Left kidney (tissue), 8 donors: ENCODE measurements around the gene PCDHGA12. TPM values are rescaled to one million over a fixed set of nuclear protein-coding genes. Genes with fewer than 3 reads are reported as not detected.
"Not testable (repeated sequence)": the region's sequence is repeated elsewhere in the genome, so short reads cannot be mapped to it uniquely, and the experiment has no call there.

Source experiments
- DNase-seq: peaks from one replicate; pipeline ENCODE4 v3.0.0-alpha.2; 2013
- long read RNA-seq, 8 donors: transcript quantifications; one replicate each; lab custom pipeline, GENCODE V29; 2026
- polyA plus RNA-seq: library from polyadenylated mRNA; unstranded; fragments of 120-200 nt; gene quantifications from one replicate; pipeline ENCODE4 v1.2.1, GENCODE V29; 2013; ENCODE audit not compliant: insufficient read length

PCDHGA12 gene
- polyA plus RNA-seq: 1.5 TPM
- long read RNA-seq, donor 1, full-length matches to known transcripts: 3 of 3 reads
- long read RNA-seq, donor 1, partial matches to known transcripts: 0 of 3 reads
- long read RNA-seq, donor 1, other reads (novel, unspliced or antisense): 0 of 3 reads
- long read RNA-seq, donor 2, full-length matches to known transcripts: 5 of 5 reads
- long read RNA-seq, donor 2, partial matches to known transcripts: 0 of 5 reads
- long read RNA-seq, donor 2, other reads (novel, unspliced or antisense): 0 of 5 reads
- long read RNA-seq, donor 3: 0 reads
- long read RNA-seq, donor 4: 0 reads
- long read RNA-seq, donor 5: 0 reads
- long read RNA-seq, donor 6, partial matches to known transcripts: 0 of 3 reads
- long read RNA-seq, donor 6, other reads (novel, unspliced or antisense): 0 of 3 reads
- long read RNA-seq, donor 7: 0 reads
- long read RNA-seq, donor 8: 0 reads

DNA sequence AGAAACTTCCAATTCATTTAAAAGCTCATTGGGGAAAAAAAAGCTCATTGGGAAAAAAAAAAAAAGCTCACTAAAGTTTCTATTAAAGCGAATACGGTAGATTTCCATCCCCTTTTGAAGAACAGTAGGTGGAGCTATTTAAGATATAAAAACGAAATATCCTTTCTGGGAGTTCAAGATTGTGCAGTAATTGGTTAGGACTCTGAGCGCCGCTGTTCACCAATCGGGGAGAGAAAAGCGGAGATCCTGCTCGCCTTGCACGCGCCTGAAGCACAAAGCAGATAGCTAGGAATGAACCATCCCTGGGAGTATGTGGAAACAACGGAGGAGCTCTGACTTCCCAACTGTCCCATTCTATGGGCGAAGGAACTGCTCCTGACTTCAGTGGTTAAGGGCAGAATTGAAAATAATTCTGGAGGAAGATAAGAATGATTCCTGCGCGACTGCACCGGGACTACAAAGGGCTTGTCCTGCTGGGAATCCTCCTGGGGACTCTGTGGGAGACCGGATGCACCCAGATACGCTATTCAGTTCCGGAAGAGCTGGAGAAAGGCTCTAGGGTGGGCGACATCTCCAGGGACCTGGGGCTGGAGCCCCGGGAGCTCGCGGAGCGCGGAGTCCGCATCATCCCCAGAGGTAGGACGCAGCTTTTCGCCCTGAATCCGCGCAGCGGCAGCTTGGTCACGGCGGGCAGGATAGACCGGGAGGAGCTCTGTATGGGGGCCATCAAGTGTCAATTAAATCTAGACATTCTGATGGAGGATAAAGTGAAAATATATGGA lies at the start of gene PCDHGA12:
TSS of gene PCDHGA12 (plus strand) at position 176 of the 782 bp plus-strand sequence. CDS start at position 429, 253 bp downstream.
- DNase-seq: no peak

DNA sequence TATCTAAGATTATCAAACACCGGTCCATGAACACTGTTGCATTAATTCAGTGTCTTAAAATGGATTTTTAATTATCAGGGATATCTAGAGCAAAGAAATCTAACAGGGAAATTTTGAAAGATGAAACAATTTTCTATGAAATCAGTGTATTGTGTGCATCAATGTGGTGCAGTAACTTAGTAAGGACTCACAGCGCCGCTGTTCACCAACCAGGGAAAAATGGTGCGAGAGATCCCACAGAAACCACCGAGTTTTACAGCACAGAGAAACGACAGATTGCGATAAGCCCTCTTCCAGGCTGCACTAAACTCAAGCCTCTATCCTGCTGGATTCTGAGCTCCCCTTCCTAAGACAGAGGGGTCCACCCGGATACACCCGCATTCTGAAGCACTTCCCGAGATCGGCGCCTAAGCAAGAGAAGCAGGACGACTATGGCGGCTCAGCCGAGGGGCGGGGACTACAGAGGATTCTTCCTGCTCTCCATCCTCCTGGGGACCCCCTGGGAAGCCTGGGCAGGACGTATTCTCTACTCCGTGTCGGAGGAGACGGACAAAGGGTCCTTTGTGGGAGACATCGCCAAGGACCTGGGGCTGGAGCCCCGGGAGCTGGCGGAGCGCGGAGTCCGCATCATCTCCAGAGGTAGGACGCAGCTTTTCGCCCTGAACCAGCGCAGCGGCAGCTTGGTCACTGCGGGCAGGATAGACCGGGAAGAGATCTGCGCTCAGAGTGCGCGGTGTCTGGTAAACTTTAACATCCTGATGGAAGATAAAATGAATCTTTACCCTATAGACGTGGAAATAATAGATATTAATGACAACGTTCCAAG lies 47.6 kb upstream of the PCDHGA12 start, which contains the start of gene PCDHGA7:
TSS of gene PCDHGA7 (plus strand) at position 274 of the 826 bp plus-strand sequence. CDS start at position 432, 158 bp downstream.
- no peak for DNase-seq

DNA sequence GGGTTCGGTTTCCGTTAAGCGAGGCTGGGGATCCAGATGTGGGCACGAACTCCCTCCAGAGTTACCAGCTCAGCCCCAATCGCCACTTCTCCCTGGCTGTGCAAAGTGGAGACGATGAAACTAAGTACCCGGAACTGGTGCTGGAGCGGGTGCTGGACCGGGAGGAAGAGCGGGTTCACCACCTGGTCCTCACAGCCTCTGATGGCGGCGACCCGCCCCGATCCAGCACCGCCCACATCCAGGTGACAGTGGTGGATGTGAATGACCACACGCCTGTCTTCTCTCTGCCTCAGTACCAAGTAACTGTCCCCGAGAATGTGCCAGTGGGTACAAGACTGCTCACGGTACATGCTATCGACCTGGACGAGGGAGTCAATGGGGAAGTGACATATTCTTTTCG lies 47.0 kb upstream of the PCDHGA12 start:
- no peak for DNase-seq

DNA sequence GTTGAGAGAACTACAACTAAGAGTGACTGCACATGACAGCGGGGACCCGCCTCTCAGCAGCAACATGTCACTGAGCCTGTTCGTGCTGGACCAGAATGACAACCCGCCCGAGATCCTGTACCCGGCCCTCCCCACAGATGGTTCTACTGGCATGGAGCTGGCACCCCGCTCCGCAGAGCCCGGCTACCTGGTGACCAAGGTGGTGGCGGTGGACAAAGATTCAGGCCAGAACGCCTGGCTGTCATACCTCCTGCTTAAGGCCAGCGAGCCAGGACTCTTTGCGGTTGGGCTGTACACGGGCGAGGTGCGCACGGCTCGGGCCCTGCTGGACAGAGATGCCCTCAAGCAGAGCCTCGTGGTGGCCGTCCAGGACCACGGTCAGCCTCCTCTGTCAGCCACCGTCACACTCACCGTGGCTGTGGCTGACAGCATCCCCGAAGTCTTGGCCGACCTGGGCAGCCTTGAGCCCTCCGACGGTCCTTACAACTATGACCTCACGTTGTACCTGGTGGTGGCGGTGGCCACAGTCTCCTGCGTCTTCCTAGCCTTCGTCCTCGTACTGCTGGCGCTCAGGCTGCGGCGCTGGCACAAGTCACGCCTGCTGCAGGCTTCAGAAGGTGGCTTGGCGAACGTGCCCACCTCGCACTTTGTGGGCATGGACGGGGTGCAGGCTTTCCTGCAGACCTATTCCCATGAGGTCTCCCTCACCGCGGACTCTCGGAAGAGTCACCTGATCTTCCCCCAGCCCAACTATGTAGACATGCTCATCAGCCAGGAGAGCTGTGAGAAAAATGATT lies 45.6 kb upstream of the PCDHGA12 start:
- no peak for DNase-seq

DNA sequence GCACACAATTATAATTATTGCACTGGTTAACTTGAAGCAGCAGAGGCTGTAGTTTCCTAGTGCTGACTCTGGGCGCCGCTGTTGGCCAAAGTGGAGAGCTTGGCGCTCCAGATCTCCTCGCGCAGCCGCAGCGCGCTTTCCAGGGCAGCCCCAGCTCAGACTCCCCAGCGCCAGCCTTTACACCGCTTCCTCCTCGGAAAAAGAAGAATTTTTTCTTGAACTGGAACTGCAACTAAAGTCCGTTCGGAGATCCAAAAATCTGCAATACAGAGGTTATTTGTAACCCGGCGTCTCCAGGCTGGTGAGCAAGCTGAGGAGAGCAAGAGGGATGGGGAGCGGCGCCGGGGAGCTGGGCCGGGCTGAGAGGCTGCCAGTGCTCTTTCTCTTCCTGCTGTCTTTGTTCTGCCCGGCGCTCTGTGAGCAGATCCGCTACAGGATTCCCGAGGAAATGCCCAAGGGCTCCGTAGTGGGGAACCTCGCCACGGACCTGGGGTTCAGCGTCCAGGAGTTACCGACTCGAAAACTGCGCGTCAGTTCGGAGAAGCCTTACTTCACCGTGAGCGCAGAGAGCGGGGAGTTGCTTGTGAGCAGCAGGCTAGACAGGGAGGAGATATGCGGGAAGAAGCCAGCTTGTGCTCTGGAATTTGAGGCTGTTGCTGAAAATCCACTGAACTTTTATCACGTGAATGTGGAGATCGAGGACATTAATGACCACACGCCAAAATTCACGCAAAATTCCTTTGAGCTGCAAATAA lies 42.6 kb upstream of the PCDHGA12 start, which contains the start of gene PCDHGB4:
TSS of gene PCDHGB4 (plus strand) at position 142 of the 755 bp plus-strand sequence. CDS start at position 329, 187 bp downstream.
- DNase-seq: not testable (repeated sequence)

DNA sequence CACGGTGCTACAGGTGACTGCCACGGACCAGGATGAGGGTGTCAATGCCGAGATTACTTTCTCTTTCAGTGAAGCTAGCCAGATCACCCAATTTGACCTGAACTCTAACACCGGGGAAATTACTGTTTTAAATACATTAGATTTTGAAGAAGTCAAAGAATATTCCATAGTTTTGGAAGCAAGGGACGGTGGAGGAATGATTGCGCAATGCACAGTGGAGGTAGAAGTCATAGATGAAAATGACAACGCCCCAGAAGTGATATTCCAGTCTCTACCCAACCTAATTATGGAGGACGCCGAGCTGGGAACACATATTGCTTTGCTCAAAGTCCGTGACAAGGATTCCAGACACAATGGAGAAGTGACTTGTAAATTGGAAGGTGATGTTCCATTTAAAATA lies 41.6 kb upstream of the PCDHGA12 start:
- DNase-seq: no peak

DNA sequence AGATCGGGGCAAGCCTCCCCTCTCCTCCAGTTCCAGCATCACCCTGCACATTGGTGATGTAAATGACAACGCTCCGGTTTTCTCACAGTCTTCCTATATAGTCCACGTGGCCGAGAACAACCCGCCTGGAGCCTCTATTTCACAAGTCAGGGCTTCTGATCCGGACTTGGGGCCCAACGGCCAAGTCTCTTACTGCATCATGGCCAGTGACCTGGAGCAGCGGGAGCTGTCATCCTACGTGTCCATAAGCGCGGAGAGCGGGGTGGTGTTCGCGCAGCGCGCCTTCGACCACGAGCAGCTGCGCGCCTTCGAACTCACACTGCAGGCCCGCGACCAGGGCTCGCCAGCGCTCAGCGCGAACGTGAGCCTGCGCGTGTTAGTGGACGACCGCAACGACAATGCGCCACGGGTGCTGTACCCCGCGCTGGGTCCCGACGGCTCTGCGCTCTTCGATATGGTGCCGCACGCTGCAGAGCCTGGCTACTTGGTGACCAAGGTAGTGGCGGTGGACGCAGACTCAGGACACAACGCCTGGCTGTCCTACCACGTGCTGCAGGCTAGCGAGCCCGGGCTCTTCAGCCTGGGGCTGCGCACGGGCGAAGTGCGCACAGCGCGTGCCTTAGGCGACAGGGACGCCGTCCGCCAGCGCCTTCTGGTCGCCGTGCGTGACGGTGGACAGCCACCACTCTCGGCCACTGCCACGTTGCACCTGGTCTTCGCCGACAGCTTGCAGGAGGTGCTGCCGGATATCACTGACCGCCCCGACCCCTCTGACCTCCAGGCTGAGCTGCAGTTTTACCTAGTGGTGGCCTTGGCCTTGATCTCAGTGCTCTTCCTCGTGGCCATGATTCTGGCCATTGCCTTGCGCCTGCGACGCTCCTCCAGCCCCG lies 40.9 kb upstream of the PCDHGA12 start:
- no peak for DNase-seq

DNA sequence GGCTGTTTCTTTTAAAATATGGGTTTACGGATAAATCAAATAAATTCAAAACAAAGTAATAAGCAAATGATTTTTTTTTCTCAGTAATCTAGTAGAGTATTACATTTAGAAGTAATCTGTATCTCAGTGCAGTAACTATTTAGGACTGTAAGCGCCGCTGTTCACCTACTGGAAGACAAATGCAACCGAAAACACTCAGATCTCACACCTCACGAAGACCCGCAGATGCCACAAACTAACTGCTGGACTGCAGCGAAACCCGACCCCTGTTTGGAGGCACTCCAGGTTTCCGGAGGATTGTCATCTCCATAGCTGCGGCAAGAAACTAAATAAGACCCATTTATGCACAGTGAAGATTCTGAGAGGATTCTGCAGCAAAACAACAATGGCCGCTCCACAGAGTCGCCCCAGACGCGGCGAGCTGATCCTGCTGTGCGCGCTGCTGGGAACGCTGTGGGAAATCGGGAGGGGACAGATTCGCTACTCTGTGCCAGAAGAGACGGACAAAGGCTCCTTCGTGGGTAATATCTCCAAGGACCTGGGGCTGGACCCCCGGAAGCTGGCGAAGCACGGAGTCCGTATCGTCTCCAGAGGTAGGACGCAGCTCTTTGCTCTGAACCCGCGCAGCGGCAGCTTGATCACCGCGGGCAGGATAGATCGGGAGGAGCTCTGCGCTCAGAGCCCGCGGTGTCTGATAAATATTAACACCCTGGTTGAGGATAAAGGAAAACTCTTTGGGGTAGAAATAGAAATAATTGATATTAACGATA lies 37.7 kb upstream of the PCDHGA12 start, which contains the start of gene PCDHGA8:
TSS of gene PCDHGA8 (plus strand) at position 205 of the 770 bp plus-strand sequence. CDS start at position 386, 181 bp downstream.
- no peak for DNase-seq

DNA sequence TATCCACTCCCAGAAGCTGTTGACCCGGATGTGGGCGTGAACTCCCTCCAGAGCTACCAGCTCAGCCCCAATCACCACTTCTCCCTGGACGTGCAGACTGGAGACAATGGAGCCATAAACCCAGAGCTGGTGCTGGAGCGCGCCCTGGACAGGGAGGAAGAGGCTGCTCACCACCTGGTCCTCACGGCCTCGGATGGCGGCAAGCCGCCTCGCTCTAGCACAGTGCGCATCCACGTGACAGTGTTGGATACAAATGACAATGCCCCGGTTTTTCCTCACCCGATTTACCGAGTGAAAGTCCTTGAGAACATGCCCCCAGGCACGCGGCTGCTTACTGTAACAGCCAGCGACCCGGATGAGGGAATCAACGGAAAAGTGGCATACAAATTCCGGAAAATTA lies 37.0 kb upstream of the PCDHGA12 start:
- DNase-seq: no peak

DNA sequence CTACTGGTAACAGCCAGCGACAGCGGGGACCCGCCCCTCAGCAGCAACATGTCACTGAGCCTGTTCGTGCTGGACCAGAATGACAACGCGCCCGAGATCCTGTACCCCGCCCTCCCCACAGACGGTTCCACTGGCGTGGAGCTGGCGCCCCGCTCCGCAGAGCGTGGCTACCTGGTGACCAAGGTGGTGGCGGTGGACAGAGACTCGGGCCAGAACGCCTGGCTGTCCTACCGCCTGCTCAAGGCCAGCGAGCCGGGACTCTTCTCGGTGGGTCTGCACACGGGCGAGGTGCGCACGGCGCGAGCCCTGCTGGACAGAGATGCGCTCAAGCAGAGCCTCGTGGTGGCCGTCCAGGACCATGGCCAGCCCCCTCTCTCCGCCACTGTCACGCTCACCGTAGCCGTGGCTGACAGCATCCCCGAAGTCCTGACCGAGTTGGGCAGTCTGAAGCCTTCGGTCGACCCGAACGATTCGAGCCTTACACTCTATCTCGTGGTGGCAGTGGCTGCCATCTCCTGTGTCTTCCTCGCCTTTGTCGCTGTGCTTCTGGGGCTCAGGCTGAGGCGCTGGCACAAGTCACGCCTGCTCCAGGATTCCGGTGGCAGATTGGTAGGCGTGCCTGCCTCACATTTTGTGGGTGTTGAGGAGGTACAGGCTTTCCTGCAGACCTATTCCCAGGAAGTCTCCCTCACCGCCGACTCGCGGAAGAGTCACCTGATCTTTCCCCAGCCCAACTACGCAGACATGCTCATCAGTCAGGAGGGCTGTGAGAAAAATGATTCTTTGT lies 35.7 kb upstream of the PCDHGA12 start:
- DNase-seq: not testable (repeated sequence)

DNA sequence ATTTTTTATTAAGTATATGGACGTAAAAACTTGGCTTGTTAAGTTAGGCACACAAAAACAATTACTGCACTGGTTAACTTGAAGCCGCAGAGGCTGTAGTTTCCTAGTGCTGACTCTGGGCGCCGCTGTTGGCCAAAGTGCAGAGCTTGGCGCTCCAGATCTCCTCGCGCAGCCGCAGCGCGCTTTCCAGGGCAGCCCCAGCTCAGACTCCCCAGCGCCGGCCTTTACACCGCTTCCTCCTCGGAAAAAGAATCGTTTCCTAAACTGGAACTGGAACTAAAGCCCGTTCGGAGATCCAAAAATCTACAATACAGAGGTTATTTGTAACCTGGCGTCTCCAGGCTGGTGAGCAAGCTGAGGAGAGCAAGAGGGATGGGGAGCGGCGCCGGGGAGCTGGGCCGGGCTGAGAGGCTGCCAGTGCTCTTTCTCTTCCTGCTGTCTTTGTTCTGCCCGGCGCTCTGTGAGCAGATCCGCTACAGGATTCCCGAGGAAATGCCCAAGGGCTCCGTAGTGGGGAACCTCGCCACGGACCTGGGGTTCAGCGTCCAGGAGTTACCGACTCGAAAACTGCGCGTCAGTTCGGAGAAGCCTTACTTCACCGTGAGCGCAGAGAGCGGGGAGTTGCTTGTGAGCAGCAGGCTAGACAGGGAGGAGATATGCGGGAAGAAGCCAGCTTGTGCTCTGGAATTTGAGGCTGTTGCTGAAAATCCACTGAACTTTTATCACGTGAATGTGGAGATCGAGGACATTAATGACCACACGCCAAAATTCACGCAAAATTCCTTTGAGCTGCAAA lies 32.4 kb upstream of the PCDHGA12 start, which contains the start of gene PCDHGB5:
TSS of gene PCDHGB5 (plus strand) at position 192 of the 796 bp plus-strand sequence. CDS start at position 373, 181 bp downstream.
- DNase-seq: not testable (repeated sequence)

DNA sequence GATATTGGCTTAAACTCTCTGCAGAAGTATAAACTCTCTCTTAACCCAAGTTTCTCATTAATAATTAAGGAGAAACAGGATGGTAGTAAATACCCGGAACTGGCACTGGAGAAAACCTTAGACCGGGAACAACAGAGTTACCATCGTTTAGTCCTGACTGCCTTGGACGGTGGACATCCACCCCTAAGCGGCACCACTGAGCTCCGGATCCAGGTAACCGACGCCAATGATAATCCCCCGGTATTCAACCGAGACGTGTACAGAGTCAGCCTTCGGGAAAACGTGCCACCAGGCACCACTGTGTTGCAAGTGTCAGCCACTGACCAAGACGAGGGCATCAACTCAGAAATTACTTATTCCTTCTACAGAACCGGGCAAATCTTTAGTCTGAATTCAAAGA lies 31.7 kb upstream of the PCDHGA12 start:
- DNase-seq: no peak

DNA sequence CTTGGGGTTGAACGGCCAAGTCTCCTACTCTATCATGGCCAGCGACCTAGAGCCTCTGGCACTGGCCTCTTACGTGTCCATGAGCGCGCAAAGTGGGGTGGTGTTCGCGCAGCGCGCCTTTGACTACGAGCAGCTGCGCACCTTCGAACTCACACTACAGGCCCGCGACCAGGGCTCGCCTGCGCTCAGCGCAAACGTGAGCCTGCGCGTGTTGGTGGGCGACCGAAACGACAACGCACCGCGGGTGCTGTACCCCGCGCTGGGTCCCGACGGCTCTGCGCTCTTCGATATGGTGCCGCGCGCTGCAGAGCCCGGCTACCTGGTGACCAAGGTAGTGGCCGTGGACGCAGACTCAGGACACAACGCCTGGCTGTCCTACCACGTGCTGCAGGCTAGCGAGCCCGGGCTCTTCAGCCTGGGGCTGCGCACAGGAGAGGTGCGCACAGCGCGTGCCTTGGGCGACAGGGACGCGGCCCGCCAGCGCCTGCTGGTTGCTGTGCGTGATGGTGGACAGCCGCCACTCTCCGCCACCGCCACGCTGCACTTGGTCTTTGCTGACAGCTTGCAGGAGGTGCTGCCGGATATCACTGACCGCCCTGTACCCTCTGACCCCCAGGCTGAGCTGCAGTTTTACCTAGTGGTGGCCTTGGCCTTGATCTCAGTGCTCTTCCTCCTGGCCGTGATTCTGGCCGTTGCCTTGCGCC lies 30.6 kb upstream of the PCDHGA12 start:
- DNase-seq: no peak

DNA sequence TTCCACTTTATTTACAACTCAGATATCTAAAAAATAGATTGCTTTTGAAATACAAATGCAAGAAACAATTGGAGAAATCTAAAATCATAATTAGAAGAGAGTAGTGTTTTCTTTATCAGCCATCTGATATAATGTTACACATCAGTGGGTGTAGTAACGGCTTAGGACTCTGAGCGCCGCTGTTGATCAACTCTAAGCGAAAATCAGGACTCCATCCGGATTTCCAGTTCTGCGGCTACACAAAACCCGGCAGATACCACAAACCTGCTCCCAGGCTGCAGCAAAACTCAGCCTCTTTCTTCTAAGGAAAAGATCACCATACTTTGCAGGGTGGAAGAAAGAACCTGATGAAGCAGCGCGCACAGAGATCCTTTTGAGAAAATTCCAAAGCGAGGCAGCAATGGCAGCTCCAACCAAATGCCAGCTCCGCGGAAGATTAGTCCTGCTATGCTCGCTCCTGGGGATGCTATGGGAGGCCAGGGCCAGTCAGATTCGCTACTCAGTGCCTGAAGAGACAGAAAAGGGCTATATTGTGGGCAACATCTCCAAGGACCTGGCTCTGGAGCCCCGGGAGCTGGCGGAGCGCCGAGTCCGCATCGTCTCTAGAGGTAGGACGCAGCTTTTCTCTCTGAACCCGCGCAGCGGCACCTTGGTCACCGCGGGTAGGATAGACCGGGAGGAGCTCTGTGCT lies 27.6 kb upstream of the PCDHGA12 start, which contains the start of gene PCDHGA9:
TSS of gene PCDHGA9 (plus strand) at position 226 of the 691 bp plus-strand sequence. CDS start at position 401, 175 bp downstream.
- DNase-seq: no peak

DNA sequence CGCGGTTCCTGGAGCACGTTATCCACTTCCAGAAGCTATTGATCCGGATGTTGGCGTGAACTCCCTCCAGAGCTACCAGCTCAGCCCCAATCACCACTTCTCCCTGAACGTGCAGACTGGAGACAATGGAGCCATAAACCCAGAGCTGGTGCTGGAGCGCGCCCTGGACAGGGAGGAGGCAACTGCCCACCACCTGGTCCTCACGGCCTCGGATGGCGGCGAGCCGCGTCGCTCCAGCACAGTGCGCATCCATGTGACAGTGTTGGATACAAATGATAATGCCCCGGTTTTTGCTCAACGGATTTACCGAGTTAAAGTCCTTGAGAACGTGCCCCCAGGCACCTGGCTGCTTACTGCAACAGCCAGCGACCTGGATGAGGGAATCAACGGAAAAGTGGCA lies 26.9 kb upstream of the PCDHGA12 start:
- no peak for DNase-seq
